Activated CD8-positive, alpha-beta memory T cell treated with anti-CD3 and anti-CD28 coated beads for 1 hour (primary cell): ENCODE results near the gene DPT.

ENCODE experiments used
- DNase-seq, 2 donors: peaks; one replicate each; pipeline ENCODE4 v3.0.0-alpha.2; 2020; ENCODE audit warnings: low read depth in 1 of 2; ENCODE audit errors: extremely low read depth in 1 of 2

DPT gene

GRCh38 chr1:168736520-168736919, 7.5 kb upstream of the DPT start:
- DNase-seq: no peak

GRCh38 chr1:168735974-168736373, 7.0 kb upstream of the DPT start:
- DNase-seq: no peak

DNA sequence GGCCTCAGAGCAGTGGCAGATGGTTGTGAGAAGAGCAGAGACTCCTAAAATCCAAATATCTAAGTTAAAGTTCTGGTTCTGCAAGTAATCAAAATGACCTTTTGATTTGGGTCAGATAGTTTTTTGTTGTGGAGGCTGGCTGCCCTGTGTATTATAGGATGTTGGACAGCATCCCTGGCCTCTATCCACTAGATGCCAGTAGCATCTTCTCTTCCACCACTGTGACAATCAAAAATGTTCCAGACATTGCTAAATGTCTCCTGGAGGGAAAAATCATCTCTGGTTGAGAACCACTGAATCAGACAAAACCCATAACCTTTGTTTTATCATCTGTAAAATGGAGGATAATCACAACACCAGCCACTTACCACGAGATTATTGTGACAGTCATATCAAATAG, 5.9 kb upstream of the DPT start:
- DNase-seq: no peak

- no peak for DNase-seq
Measured at GRCh38 chr1:168734271-168734670, 5.3 kb upstream of the DPT start.

DNA sequence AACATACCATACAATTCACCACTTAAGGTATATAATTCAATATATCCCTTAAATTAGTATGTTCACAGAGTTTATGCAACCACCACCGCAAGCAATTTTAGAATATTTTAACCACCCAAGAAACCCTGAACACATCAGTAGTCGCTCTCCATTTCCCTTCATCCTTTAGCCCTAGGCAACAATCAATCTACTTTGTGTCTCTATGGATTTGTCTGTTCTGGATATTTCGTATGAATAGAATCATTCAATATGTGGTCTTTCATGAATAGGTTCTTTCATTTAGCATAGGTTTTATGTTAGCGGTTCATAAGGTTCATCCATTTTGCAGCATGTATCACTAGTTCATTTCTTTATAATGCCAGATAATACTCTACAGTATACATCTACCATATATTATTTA, 4.2 kb upstream of the DPT start:
- DNase-seq: no peak

- no peak for DNase-seq
Measured at GRCh38 chr1:168732736-168733135, 3.7 kb upstream of the DPT start.

GRCh38 chr1:168731244-168731953, 2.4 kb upstream of the DPT start:
- no peak for DNase-seq

- no peak for DNase-seq
Measured at GRCh38 chr1:168729405-168729802, 398 bp upstream of the DPT start.

- no peak for DNase-seq
Measured at GRCh38 chr1:168726719-168727118, 2.3 kb downstream of the DPT start.

GRCh38 chr1:168726281-168726680, 2.7 kb downstream of the DPT start:
- no peak for DNase-seq

DNA sequence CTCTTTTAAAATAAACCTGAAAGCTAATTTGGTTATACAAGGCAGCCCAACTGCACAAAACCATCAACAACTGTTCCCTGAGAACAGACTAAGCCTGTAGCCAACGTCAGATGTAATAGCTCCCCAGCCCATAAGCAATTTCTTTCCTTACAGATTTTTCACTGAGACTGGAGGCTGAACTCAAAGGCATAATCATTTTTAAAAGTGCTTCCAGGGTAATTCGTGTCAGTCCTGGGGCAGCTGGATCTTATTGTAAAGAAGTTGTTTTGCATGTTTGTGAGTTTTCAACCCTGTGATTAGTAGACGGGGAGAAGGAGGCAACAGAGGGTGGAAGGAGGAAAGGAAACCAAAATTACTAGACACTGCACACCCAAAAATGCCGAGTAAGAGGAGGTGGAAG, 3.2 kb downstream of the DPT start:
- no peak for DNase-seq

DNA sequence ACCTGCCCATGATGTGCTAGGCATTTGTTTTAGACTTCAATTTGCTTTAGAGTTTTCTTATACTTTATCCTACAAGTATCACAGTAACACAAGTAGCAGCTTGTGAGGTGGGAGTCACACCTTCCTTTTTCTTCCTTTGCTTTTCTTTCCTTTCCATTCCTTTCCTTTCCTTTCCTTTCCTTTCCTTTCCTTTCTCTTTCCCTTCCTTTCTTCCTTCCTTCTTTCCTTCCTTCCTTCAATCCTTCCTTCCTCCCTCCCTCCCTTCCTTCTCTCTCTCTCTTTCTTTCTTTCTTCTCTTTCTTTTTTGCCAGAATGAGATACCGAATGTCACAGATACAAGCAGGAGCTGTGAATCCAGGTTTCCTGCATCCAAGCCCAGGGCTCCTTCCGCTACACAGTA, 3.9 kb downstream of the DPT start:
- no peak for DNase-seq

DNA sequence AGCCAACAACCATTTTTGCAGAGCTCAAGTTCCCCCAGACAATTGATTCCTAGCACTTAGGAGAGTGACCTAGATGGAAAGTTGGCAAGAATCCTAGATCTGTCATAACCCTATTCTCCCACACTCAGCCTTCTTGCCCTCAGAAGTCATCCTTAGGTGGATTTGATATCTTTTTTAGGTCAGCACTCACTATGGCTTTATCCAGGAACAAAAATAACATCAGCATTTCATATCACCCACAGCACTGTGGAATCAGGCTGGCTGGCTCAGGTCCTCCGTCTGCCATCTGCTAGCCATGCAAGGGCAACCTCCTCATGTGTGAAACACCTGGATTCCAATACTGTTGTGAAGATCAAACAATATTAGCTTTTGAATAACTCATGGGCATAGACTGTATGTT, 6.0 kb downstream of the DPT start:
- no peak for DNase-seq

- DNase-seq: no peak
Measured at GRCh38 chr1:168720839-168721238, 8.2 kb downstream of the DPT start.

- DNase-seq: no peak
Measured at GRCh38 chr1:168719306-168720111, 9.5 kb downstream of the DPT start.

DNA sequence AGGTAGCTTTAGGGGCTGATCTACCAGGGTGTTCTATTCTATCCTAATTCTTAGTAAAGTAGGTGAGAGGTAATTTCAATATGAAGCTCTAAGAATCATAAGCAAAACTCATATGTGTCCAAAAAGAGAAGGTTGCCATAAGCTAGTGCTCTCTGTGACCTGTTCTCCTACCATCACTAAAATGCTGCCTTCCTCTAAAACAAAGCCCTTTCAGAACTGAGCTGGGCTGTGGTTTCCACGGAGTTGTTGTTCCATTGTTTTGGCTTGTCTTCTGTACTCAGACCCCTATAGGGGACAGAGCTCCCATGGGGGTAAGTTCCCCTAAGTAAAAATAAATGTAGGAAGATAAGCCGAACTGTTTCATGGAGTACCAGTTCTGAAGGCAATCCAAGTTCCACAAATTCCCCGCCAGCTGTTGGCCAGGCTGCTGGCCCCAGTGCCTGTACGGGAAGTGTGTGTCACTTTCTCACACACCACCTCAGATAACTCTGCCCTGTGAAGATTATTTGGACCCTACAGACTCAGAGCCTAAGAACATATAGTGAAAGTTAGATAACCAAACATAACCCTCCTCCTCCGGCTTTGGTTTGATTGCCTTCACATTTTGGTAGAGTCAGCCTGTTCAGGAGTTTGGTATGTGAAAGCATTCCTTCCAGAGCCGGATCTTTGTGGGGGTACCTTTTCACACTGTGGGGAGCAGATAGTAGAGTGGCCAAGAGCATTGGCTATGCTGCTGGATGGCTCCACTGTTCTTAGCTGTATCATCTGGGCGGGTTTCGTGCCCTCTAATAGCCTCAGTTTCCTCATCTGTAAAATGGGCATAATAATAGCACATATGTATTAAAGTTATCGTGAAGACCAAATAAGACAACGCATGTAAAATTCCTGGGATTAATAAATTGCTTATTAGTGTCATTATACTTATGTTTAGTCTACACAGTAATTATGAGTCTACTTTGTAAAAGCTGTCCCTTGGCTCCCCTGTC, 10.8 kb downstream of the DPT start:
- DNase-seq: no peak

DNA sequence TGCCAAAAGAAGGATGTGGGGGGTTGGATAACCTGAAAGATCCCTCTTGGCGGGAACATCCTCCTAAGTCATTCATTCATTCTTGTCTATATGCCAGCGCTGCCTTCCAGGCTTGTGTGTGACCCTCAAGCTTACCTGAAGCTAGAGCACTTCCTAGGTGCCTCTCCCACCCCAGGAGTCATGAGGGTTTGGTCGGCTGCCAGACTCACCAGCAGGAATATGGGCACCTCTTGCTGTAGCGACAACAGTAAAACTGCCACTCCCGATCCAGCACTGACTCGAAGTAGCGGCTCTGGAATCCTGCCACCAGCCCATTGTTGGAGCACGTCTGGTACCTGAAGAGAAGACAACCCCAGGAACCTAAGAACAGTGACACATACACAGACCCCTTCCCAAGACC, 15.0 kb downstream of the DPT start:
- DNase-seq: no peak

GRCh38 chr1:168709405-168710363, 19.3 kb downstream of the DPT start:
- no peak for DNase-seq

DNA sequence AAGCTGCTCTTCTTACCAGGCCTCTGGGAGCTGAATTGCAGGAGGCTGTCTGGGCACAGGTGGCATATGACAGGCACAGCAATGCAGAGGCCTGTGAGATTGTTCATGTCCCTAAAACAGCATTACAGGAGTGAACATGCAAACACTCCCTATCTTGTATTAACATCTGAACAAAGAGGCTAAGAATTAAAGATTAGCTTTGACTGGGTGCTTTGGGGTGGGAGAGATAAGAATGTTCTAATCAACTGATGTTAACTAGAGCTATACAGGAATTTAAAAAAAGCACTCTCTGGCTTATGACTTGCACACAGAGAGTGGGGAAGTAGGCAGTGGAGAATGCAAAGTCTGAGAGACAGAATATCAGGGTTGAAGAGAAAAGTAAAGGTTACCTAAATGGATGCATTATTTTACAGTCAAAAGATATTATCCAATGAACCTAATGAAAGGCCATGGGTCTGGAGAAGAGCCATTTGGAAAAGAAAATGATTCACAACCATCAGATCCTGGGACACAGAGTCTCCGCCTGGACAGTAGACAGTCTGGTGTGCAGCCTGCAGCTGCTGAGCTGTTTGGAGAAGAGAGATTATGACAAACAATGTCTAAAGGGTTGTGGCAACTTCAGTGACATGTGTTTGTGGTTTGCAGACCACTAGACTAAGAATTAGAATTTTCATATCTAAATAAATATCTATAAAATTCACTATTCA, 20.2 kb downstream of the DPT start:
- DNase-seq: no peak
